Measurements from ENCODE around the gene MPO. TPM values are rescaled to one million over a fixed set of nuclear protein-coding genes. Genes with fewer than 3 reads are reported as not detected.

MPO gene
- total RNA-seq, result under 1 TPM in 2 of 4 donors, not detected in 2; 0.19 to 0.84 TPM

- ATAC-seq (ENCODE audit: low FRiP score), result no peak
- DNase-seq (ENCODE audit: low spot score), result no peak
- TF ChIP-seq CTCF (IDR thresholded peaks at IDR 0.05), result no peak
These were observed at the start of gene MPO for GRCh38 chr17:58280480-58281217. MPO (minus strand) TSS chr17:58280935; CDS start chr17:58280758, 177 bp downstream.

GRCh38 chr17:58329810-58330537 is 49.2 kb upstream of the MPO start:
- DNase-seq (ENCODE audit: low spot score) (no peak), ATAC-seq (ENCODE audit: low FRiP score) (no peak)
- TF ChIP-seq CTCF (IDR thresholded peaks at IDR 0.05), result no peak

GRCh38 chr17:58329035-58329809 is 48.5 kb upstream of the MPO start:
- no peak for DNase-seq (ENCODE audit: low spot score)
- TF ChIP-seq CTCF (IDR thresholded peaks at IDR 0.05), result no peak

GRCh38 chr17:58328195-58329034 is 47.7 kb upstream of the MPO start, which contains the start of gene TSPOAP1:
TSPOAP1 (minus strand) TSS chr17:58328795; CDS start chr17:58327920, 875 bp downstream.
- DNase-seq (ENCODE audit: low spot score) (no peak), ATAC-seq (ENCODE audit: low FRiP score) (no peak)
- no peak for TF ChIP-seq CTCF (IDR thresholded peaks at IDR 0.05)

More at GRCh38 chr17:58329035-58329809, 48.5 kb upstream of the MPO start:
- ATAC-seq (ENCODE audit: low FRiP score), result no peak

GRCh38 chr17:58327363-58328194 is 46.8 kb upstream of the MPO start:
- no peak for DNase-seq (ENCODE audit: low spot score)
- TF ChIP-seq CTCF (IDR thresholded peaks at IDR 0.05), result no peak
- no peak for ATAC-seq (ENCODE audit: low FRiP score)
